HCT116 (cell line): ENCODE measurements around the gene ANAPC5.

Experiments
- CTCF ChIP-seq, 3 experiments: fragments of 200-600 bp in 1 of 3; sonication (generic) in 1 of 3; IDR thresholded peaks in 2 of 3; conservative IDR thresholded peaks in 1 of 3; 2 replicates each; pipeline ENCODE4 v1.5.1; 2012 to 2017; ENCODE audit warnings: low read depth in 2 of 3, low read length in 2 of 3, antibody characterized with exemption in 1 of 3, borderline replicate concordance in 1 of 3, control low read depth in 1 of 3, mild to moderate bottlenecking in 1 of 3, mixed read lengths in 1 of 3, mixed run types in 1 of 3, moderate library complexity in 1 of 3; ENCODE audit not compliant: insufficient read depth in 1 of 3
- EZH2 ChIP-seq: fragments of 200-600 bp; sonication (generic); IDR thresholded peaks from 2 replicates; pipeline ENCODE4 v1.6.1; 2017; ENCODE audit warnings: antibody characterized with exemption, mixed run types
- EZH2phosphoT487 ChIP-seq: fragments of 200-600 bp; IDR thresholded peaks from 2 replicates; pipeline ENCODE4 v1.6.1; 2018; ENCODE audit warnings: antibody characterized with exemption, borderline replicate concordance
- JUND ChIP-seq: IDR thresholded peaks from 2 replicates; pipeline ENCODE4 v1.6.1; 2012
- POLR2A ChIP-seq: IDR thresholded peaks from 2 replicates; pipeline ENCODE4 v1.7.0; 2011; ENCODE audit warnings: borderline replicate concordance; ENCODE audit not compliant: insufficient read depth, insufficient read length; ENCODE audit errors: extremely low read depth
- POLR2AphosphoS5 ChIP-seq: IDR thresholded peaks from 2 replicates; pipeline ENCODE4 v1.6.1; 2011; ENCODE audit warnings: mild to moderate bottlenecking, low read depth, low read length, moderate library complexity
- REST ChIP-seq: IDR thresholded peaks from 2 replicates; pipeline ENCODE4 v1.6.1; 2012; ENCODE audit warnings: low read depth
- SIN3A ChIP-seq: IDR thresholded peaks from 2 replicates; pipeline ENCODE4 v1.6.1; 2012; ENCODE audit warnings: low read depth

- TF ChIP-seq REST = no peak
- TF ChIP-seq CTCF (IDR thresholded peaks at IDR 0.05 in 2 of 3, conservative IDR thresholded peaks at IDR 0.05 in 1 of 3; ENCODE audit: borderline replicate concordance in 1 of 3, insufficient read depth in 1 of 3, low read depth in 2 of 3, low read length in 2 of 3) = no peak
- TF ChIP-seq JUND = no peak
- TF ChIP-seq POLR2A = no peak
- TF ChIP-seq EZH2 = no peak
- TF ChIP-seq SIN3A = no peak
- TF ChIP-seq POLR2AphosphoS5 = no peak
- no peak for TF ChIP-seq EZH2phosphoT487
Observed at GRCh38 chr12:121345151-121345815, 6.9 kb downstream of the ANAPC5 start.
